HEK293T (cell line): ENCODE data around the gene PM20D1.

Experiments used
- CTCF ChIA-PET: fragments of 350-600 bp; formaldehyde crosslinking; extraction: SDS; loops from one replicate; lab custom pipeline; 2021; ENCODE audit warnings: antibody characterized with exemption, inconsistent platforms; lab: Yijun Ruan, JAX
- POLR2A ChIA-PET: fragments of 350-600 bp; formaldehyde crosslinking; extraction: SDS; loops from one replicate; lab custom pipeline; 2020; ENCODE audit warnings: antibody characterized with exemption, inconsistent platforms; lab: Yijun Ruan, JAX
- DNase-seq: peaks from one replicate; pipeline ENCODE4 v3.0.0; 2012; ENCODE audit warnings: mixed read lengths; ENCODE audit errors: extremely low spot score
- ARNT ChIP-seq: fragments of 450-650 bp; IDR thresholded peaks from 2 replicates; pipeline ENCODE4 v1.6.1; 2017; ENCODE audit warnings: mild to moderate bottlenecking
- BHLHE40 ChIP-seq: fragments of 450-650 bp; IDR thresholded peaks from 2 replicates; pipeline ENCODE4 v1.6.1; 2016; ENCODE audit warnings: mild to moderate bottlenecking, moderate library complexity, borderline replicate concordance
- CTBP1 ChIP-seq: fragments of 450-650 bp; IDR thresholded peaks from 2 replicates; pipeline ENCODE4 v1.6.1; 2016; ENCODE audit warnings: borderline replicate concordance
- ELF4 ChIP-seq: fragments of 450-650 bp; IDR thresholded peaks from 2 replicates; pipeline ENCODE4 v1.6.1; 2017; ENCODE audit warnings: antibody characterized with exemption
- FOXA1 ChIP-seq: fragments of 450-650 bp; IDR thresholded peaks from 2 replicates; pipeline ENCODE4 v1.6.1; 2016; ENCODE audit warnings: mild to moderate bottlenecking
- FOXK2 ChIP-seq: fragments of 450-650 bp; IDR thresholded peaks from 2 replicates; pipeline ENCODE4 v1.6.1; 2016; ENCODE audit warnings: mild to moderate bottlenecking
- FOXM1 ChIP-seq: fragments of 450-650 bp; IDR thresholded peaks from 2 replicates; pipeline ENCODE4 v1.6.1; 2017; ENCODE audit warnings: mild to moderate bottlenecking, borderline replicate concordance
- HDGF ChIP-seq: fragments of 450-650 bp; IDR thresholded peaks from 2 replicates; pipeline ENCODE4 v1.6.1; 2017; ENCODE audit warnings: antibody characterized with exemption, borderline replicate concordance
- L3MBTL2 ChIP-seq: fragments of 450-650 bp; conservative IDR thresholded peaks from 2 replicates; pipeline ENCODE4 v1.6.1; 2016; ENCODE audit warnings: mild to moderate bottlenecking
- LEF1 ChIP-seq: fragments of 450-650 bp; IDR thresholded peaks from 2 replicates; pipeline ENCODE4 v1.6.1; 2017; ENCODE audit warnings: mild to moderate bottlenecking, borderline replicate concordance
- NFRKB ChIP-seq: fragments of 450-650 bp; IDR thresholded peaks from 2 replicates; pipeline ENCODE4 v1.6.1; 2016; ENCODE audit warnings: mild to moderate bottlenecking, moderate library complexity
- SP1 ChIP-seq: fragments of 450-650 bp; IDR thresholded peaks from 2 replicates; pipeline ENCODE4 v1.6.1; 2017
- SUZ12 ChIP-seq: fragments of 450-650 bp; IDR thresholded peaks from 2 replicates; pipeline ENCODE4 v1.6.1; 2016; ENCODE audit warnings: mild to moderate bottlenecking
- TARDBP ChIP-seq: fragments of 450-650 bp; IDR thresholded peaks from 2 replicates; pipeline ENCODE4 v1.6.1; 2016
- ZNF384 ChIP-seq: fragments of 450-650 bp; IDR thresholded peaks from 2 replicates; pipeline ENCODE4 v1.6.1; 2016
- TF ChIP-seq, protein P1 (sequence below): fragments of 450-650 bp; IDR thresholded peaks from 2 replicates; pipeline ENCODE4 v1.6.1; 2016

Gene PM20D1

GRCh38 chr1:205797168-205797567, 52.8 kb downstream of the PM20D1 start:
- no peak for DNase-seq
- ChIA-PET CTCF (no interaction called here), POLR2A (no interaction called here)
- TF ChIP-seq FOXA1 (no peak), ZNF384 (no peak), CTBP1 (no peak), FOXM1 (no peak), ELF4 (no peak)

GRCh38 chr1:205794011-205794730, 55.8 kb downstream of the PM20D1 start:
- no peak for DNase-seq
- ChIA-PET POLR2A (no interaction called here), CTCF (interaction anchor here (2.1 to 4.7 kb wide), 2 partner anchors 183 kb away, joined by 9 to 51 read pairs; no protein-coding TSS in a partner anchor)
- TF ChIP-seq FOXA1 (no peak), NFRKB (no peak), HDGF (no peak), SP1 (no peak), CTBP1 (no peak), ZNF384 (no peak), L3MBTL2 (no peak), FOXM1 (no peak), ARNT (no peak), FOXK2 (no peak), BHLHE40 (no peak)
- TF ChIP-seq, protein P1, sequence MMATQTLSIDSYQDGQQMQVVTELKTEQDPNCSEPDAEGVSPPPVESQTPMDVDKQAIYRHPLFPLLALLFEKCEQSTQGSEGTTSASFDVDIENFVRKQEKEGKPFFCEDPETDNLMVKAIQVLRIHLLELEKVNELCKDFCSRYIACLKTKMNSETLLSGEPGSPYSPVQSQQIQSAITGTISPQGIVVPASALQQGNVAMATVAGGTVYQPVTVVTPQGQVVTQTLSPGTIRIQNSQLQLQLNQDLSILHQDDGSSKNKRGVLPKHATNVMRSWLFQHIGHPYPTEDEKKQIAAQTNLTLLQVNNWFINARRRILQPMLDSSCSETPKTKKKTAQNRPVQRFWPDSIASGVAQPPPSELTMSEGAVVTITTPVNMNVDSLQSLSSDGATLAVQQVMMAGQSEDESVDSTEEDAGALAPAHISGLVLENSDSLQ: no peak

- DNase-seq: no peak
- ChIA-PET CTCF (interaction anchor here (0.8 to 4.7 kb wide), 7 partner anchors 12 to 314 kb away, joined by 4 to 51 read pairs (median 11); no protein-coding TSS in a partner anchor), POLR2A (interaction anchor here (1.2 kb wide), 1 partner anchor 184 kb away, joined by 5 read pairs; no protein-coding TSS in a partner anchor)
- no peak for TF ChIP-seq FOXA1
- no peak for TF ChIP-seq LEF1
- TF ChIP-seq BHLHE40: no peak
- no peak for TF ChIP-seq ELF4
- no peak for TF ChIP-seq HDGF
- TF ChIP-seq, protein P1: no peak
- TF ChIP-seq CTBP1: no peak
- TF ChIP-seq L3MBTL2: no peak
- no peak for TF ChIP-seq ARNT
- no peak for TF ChIP-seq FOXM1
- no peak for TF ChIP-seq FOXK2
- TF ChIP-seq TARDBP: no peak
- TF ChIP-seq ZNF384: no peak
- TF ChIP-seq SP1: no peak
- no peak for TF ChIP-seq SUZ12
- no peak for TF ChIP-seq NFRKB
These were observed 56.8 kb downstream of the PM20D1 start for GRCh38 chr1:205792961-205793673.

DNA sequence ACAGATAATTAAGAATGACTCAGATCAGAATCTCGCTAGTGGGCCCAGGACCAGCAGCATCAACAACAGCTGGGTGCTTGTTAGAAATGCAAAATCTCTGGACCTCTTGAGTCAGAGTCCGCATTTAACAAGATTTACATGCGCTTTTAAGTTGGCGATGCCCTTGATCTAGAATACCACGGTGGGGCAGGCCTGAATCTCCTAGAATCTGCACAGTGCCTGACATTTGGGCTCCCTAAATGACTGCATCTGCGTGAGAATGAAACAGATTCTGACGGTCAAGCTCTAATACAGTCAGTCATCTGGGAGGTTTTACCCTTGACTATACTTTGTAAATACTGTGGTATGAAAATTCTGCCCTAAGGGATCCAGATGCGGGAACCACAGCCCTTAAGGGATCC, 57.5 kb downstream of the PM20D1 start:
- POLR2A ChIA-PET: interaction anchor here (1.2 kb wide), 1 partner anchor 185 kb away, joined by 5 read pairs; no protein-coding TSS in a partner anchor
- CTCF ChIA-PET: interaction anchor here (0.7 to 4.7 kb wide), 16 partner anchors 8 to 314 kb away, joined by 3 to 51 read pairs (median 6); partner anchors contain the start of gene RAB29
- no peak for TF ChIP-seq FOXM1
- TF ChIP-seq, protein P1: no peak
- no peak for TF ChIP-seq BHLHE40
- no peak for TF ChIP-seq SUZ12
- no peak for DNase-seq

GRCh38 chr1:205791568-205792180, 58.3 kb downstream of the PM20D1 start:
- ChIA-PET CTCF (interaction anchor here (0.5 to 4.7 kb wide), 20 partner anchors 8 to 666 kb away, joined by 3 to 51 read pairs (median 4); partner anchors contain the start of gene RAB29), POLR2A (interaction anchor here (1.2 kb wide), 1 partner anchor 186 kb away, joined by 5 read pairs; no protein-coding TSS in a partner anchor)
- peak; percentile 76 for DNase-seq
- TF ChIP-seq ZNF384 (no peak), FOXA1 (no peak), BHLHE40 (no peak), LEF1 (no peak), TARDBP (no peak), SUZ12 (no peak), NFRKB (no peak), SP1 (no peak), L3MBTL2 (no peak)
